HG02642 (cell line): ENCODE measurements around the gene TMEFF1.

Source experiments
- ATAC-seq: cut with Tn5 transposase; IDR thresholded peaks from one replicate; pipeline ENCODE4 v1.9.1; 2021; ENCODE audit warnings: mild to moderate bottlenecking; ENCODE audit not compliant: unreplicated experiment, poor library complexity

TMEFF1 gene

DNA sequence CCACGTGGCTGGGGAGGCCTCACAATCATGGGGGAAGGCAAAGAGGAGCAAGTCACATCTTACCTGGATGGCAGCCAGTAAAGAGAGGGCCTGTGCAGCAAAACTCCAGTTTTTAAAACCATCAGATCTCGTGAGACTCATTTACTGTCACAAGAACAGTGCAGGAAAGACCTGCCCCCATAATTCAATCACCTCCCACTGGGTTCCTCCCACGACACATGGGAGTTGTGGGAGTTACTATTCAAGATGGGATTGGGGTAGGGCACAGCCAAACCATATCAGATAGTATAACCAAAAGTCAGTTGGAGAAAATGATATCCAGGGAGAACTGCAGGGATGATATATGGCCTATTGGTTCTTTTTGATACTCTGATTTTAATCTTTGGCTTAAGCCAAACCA is 94.9 kb downstream of the TMEFF1 start:
- ATAC-seq, result no peak

GRCh38 chr9:100573655-100574260 is 100.8 kb downstream of the TMEFF1 start:
- no peak for ATAC-seq

- no peak for ATAC-seq
Measured at GRCh38 chr9:100575006-100575405, 102.1 kb downstream of the TMEFF1 start.

GRCh38 chr9:100575765-100576386 is 102.9 kb downstream of the TMEFF1 start:
- ATAC-seq, result no peak

GRCh38 chr9:100577776-100578448 is 105.0 kb downstream of the TMEFF1 start, which contains the start of gene CAVIN4:
CAVIN4 (plus strand) TSS chr9:100578079; CDS start chr9:100578144, 65 bp downstream.
- ATAC-seq, result no peak

GRCh38 chr9:100578610-100579009 is 105.7 kb downstream of the TMEFF1 start:
- no peak for ATAC-seq

DNA sequence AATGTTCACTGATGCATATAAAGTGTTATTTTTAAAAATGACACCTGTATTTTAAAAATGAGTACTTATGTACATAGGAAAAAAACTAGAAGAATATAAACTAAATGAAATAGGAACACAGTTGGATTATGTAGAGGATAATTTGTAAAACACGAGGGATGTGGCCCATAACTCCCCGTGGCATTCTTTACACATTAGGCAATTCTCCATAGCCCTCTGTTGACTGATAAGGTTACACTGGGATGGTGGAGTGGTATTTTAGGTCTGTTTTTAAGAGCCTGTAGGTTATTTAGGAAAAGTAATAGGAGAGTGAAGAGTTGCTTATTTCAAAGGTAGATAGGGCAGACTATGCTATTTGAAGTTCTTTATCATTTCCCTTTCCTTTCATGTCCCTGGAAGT is 106.7 kb downstream of the TMEFF1 start:
- no peak for ATAC-seq

DNA sequence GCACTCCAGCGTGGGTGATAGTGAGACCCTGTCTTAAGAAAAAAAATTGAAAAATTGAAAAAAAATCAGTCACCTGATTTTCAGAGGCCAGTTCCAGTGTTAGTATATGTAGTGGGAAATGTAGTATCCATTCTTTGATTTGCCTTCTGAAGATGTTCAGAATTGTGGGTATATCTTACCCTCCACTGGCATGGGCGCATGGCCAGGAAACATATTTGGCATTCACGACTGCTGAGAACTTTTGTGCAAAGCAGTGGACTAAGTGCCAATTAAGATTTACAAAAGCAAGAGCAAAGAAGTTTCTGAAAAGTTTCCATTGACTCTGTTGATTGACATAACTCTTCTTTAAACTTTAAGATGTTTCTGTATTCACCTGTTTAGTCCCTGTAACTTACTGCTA is 107.3 kb downstream of the TMEFF1 start:
- no peak for ATAC-seq

- ATAC-seq, result no peak
Measured at GRCh38 chr9:100581081-100581480, 108.1 kb downstream of the TMEFF1 start.

GRCh38 chr9:100581661-100582060 is 108.7 kb downstream of the TMEFF1 start:
- ATAC-seq, result no peak

- no peak for ATAC-seq
Measured at GRCh38 chr9:100583014-100583802, 110.3 kb downstream of the TMEFF1 start.

DNA sequence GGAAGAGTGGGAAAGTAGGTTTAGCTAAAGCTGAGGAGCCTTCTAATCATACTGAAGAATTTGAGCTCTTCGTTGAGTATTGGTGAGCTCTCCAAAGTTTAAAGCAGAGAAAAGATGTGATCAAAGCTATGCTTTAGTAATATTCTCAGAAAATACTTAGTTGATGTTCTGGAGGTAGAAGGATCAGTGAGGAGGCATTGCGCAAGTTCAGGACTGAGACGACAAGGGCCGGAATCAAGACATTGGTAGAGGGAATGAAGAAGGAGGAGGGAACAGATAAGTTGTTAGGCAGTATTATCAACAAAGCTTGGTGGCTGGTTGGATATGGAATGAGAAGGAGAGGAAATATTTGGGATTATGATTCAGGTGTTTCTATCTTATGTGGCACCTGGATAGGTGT is 112.0 kb downstream of the TMEFF1 start:
- ATAC-seq, result no peak

- ATAC-seq, result no peak
Measured at GRCh38 chr9:100586093-100586492, 113.1 kb downstream of the TMEFF1 start.

DNA sequence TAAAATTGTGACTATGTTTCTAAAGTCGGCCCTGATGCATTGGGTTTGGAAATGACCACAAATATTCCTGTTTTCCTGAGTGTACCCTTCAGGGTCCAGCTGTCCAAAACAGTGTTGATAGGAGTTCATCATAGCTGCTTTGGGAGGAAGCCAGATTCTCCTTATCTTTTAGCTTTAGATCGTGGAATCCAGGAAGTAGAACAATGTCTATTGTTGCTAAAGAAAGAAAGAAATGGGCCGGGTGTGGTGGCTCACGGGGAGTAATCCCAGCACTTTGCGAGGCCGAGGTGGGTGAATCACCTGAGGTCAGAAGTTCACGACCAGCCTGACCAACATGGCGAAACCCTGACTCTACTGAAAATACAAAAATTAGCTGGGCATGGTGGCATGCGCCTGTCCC is 114.4 kb downstream of the TMEFF1 start:
- ATAC-seq, result no peak

DNA sequence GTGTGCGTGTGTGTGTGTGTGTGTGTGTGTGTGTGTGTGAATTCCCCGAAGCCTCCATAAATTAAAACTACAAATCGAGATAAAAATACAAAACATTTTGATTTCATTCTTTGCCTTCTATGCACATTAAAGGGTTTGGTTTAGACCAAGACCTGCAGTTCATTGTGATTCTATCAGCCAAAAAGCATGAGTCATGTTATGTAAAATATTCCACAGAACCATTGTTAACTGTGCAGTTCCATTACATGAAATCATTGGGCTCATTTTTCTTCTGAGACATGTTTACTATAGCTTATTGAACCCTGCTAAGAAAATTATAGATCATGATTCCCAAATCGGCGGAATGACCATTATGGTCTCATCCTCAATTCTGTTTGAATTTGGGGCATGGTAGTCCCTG is 116.6 kb downstream of the TMEFF1 start:
- ATAC-seq, result no peak

DNA sequence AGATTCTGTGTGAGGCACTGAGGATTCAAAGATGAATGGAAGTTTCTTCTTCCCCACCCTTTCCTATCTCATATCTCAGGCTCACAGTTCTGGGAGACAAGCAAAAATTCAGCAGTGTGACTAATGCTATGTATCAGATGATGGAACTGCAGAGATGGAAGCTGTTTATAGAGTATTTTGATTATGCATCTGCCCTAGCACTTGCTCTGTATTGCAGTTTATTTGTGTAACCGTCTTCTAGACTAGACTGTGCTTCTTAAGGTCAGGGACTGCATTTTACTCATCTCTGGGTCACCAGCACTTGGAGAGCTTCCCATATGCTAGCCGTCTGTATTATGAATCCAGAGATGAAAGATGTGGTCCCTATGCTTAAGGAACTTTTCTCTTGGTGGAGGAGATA is 117.5 kb downstream of the TMEFF1 start:
- no peak for ATAC-seq

DNA sequence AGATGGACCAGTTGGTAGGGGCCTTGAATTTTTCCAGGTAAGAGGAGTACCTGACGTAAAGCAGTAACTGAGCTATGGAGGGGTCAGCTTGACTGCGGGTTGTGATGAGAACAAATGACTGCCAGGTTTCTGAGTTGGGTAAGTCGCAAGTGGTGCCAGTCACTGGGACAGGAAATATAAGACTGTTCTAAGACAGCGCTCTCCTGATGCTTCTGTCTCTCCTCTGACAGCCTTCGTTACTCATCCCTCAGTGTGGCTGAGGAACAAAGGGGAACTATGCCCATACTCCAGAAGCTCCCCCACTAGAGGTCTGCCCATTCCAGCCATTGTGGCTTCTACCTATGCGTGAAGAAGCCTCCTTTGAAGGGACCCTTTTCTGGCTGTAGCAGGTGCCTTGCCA is 118.2 kb downstream of the TMEFF1 start:
- ATAC-seq, result no peak

DNA sequence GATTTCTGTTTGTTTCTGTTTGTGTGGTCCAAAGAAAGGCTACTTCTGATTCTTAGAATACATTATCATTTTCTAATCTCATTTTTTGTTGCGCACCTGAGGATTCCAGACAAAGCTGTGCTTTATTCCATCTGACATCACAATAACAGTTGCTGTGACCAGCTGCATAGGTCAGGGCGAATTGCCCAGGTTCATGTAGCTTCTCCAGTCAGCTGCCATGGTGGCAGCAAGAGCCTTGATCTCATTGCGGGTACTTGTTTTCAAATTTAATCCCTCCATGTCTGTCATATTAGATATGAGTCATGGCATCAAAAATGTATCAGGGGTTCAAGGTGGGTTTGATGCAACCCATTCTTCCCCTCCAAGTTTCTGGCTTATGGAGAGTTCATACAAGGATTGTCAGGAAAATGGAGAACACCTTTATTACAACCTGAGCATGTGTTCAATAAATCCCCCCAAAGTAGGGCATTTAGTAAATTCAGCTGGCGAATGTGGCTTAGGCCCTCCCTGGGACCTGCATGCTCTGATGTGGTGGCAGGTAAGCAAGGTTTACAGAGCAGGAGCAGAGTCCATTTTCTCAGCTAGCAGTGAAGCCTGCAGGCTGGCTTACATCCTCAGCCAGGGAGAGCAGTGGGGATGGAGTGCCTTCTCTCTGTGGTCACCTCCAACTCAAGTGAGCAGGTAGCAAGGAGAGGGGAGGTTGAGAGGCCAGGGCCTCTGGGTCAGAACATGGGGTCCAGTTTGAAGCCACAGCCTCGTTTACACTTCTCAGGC is 118.9 kb downstream of the TMEFF1 start:
- no peak for ATAC-seq

GRCh38 chr9:100595391-100596199 is 122.6 kb downstream of the TMEFF1 start:
- ATAC-seq, result no peak
